Neural cell (in vitro differentiated cells): ENCODE results near the gene MUCL1.

Experiments
- RAD21 ChIP-seq: fragments of 450-650 bp; conservative IDR thresholded peaks from 2 replicates; pipeline ENCODE4 v1.6.1; 2014; ENCODE audit warnings: antibody characterized with exemption, mild to moderate bottlenecking, moderate library complexity
- TF ChIP-seq, protein P1 (sequence below): fragments of 450-650 bp; IDR thresholded peaks from 2 replicates; pipeline ENCODE4 v1.5.1; 2014; ENCODE audit warnings: antibody characterized with exemption, mild to moderate bottlenecking, moderate library complexity; ENCODE audit not compliant: poor library complexity, severe bottlenecking

DNA sequence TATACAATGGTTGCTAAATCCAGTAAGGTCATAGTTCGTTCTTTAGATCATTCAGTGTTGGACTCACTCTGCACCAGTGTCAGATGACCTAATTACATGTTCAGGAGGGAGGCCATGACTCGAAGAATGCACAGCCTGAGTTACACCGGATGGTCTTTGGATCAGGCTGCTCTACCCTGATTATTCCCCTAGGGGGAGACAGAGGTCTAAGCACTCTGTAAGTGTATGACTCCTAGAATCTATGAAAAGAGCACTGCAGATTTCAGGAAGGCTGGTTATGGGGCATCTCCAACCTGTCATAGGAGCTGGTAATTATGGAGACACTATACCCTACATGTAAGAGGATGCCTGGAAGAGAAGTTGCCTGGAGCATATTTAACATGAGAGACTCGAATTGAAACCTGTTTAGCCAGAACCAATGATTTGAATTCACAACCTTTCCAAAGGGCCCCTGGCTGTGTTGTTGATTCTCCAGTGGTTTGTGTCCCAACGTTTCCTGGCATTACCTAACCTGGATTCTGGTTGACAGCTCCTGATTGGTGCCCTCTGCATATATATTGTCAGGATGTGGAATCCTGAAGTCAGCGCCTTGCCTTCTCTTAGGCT lies at the start of gene MUCL1:
- peak; percentile 64 for TF ChIP-seq RAD21
- TF ChIP-seq, protein P1, sequence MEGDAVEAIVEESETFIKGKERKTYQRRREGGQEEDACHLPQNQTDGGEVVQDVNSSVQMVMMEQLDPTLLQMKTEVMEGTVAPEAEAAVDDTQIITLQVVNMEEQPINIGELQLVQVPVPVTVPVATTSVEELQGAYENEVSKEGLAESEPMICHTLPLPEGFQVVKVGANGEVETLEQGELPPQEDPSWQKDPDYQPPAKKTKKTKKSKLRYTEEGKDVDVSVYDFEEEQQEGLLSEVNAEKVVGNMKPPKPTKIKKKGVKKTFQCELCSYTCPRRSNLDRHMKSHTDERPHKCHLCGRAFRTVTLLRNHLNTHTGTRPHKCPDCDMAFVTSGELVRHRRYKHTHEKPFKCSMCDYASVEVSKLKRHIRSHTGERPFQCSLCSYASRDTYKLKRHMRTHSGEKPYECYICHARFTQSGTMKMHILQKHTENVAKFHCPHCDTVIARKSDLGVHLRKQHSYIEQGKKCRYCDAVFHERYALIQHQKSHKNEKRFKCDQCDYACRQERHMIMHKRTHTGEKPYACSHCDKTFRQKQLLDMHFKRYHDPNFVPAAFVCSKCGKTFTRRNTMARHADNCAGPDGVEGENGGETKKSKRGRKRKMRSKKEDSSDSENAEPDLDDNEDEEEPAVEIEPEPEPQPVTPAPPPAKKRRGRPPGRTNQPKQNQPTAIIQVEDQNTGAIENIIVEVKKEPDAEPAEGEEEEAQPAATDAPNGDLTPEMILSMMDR = peak; percentile 64
